ENCODE measurements around the gene RNF217. TPM values are rescaled to one million over a fixed set of nuclear protein-coding genes. Genes with fewer than 3 reads are reported as not detected.
"Not testable (repeated sequence)": the region's sequence is repeated elsewhere in the genome, so short reads cannot be mapped to it uniquely, and the experiment has no call there.

Gene RNF217
- total and polyA plus RNA-seq, 8 donors: 3.4 to 14.3 (median 8.0) TPM

- DNase-seq (no peak), ATAC-seq (no peak), FAIRE-seq (no peak)
- intact Hi-C loops (cut with DNase I): no loop called here
- Histone ChIP-seq H3K4me1 (no peaks in the 10 kb centered on the region), H3K27me3 (no peaks in the 10 kb centered on the region), H3K36me3 (no peaks in the 10 kb centered on the region), H3K4me3 (no peak overlapping the region), H3K27ac (no peak overlapping the region), H3K9me3 (no peaks in the 10 kb centered on the region)
- TF ChIP-seq, protein P1, sequence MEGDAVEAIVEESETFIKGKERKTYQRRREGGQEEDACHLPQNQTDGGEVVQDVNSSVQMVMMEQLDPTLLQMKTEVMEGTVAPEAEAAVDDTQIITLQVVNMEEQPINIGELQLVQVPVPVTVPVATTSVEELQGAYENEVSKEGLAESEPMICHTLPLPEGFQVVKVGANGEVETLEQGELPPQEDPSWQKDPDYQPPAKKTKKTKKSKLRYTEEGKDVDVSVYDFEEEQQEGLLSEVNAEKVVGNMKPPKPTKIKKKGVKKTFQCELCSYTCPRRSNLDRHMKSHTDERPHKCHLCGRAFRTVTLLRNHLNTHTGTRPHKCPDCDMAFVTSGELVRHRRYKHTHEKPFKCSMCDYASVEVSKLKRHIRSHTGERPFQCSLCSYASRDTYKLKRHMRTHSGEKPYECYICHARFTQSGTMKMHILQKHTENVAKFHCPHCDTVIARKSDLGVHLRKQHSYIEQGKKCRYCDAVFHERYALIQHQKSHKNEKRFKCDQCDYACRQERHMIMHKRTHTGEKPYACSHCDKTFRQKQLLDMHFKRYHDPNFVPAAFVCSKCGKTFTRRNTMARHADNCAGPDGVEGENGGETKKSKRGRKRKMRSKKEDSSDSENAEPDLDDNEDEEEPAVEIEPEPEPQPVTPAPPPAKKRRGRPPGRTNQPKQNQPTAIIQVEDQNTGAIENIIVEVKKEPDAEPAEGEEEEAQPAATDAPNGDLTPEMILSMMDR (IDR thresholded peaks at IDR 0.05): no peak
- 74 to 86% methylated on average over 3 of the region's 3 CpGs for WGBS, 2 donors
These were observed 111.9 kb downstream of the RNF217 start for GRCh38 chr6:125074120-125074519.

GRCh38 chr6:125075073-125075472, 112.8 kb downstream of the RNF217 start:
- 96 to 97% methylated on average over 2 of the region's 2 CpGs for WGBS, 2 donors
- ATAC-seq; H3K9me3 ChIP-seq; H3K27me3 ChIP-seq; H3K36me3 ChIP-seq; DNase-seq; H3K27ac ChIP-seq; H3K4me1 ChIP-seq; H3K4me3 ChIP-seq; intact Hi-C loops (cut with DNase I); FAIRE-seq: not testable (repeated sequence)

DNA sequence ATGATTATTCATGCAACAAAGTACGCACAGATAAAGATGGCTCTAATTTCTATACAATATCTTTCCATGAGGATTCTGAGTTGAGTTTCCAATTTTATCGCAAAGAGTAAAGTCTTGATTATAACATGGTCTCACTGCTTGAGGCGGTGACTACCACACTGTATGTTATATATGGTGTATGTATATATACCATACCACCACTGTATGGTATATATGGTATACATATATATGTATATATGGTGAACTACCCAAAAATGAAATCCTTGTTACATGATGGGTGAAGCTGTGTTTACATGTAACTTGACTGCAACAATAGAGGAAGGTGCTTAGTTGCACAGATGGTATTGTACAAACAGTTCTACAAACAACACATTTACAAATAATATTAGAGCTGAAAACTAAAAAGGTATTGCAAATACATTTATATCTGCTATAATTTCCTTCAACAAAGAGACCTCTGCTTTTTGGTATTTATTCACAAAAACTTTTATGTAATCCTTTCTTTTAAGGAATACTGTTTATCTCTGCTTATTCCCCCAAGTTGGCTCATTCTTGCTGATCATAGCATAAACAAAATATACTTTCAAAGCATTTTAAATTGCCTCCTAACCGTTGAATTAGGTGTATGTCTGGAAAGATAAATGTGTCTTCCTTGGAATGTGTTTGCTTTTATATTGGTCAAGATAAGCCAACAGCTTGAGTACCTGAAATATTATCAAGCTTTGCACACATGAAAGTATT, 113.7 kb downstream of the RNF217 start:
- TF ChIP-seq, protein P1 (IDR thresholded peaks at IDR 0.05): no peak
- H3K36me3 ChIP-seq: no peaks in the 10 kb centered on the region
- intact Hi-C loops (cut with DNase I): no loop called here
- H3K9me3 ChIP-seq: no peaks in the 10 kb centered on the region
- H3K4me1 ChIP-seq: no peaks in the 10 kb centered on the region
- DNase-seq (no peak), ATAC-seq (no peak), FAIRE-seq (no peak)
- H3K27me3 ChIP-seq: no peaks in the 10 kb centered on the region
- WGBS, 2 donors: 55 to 64% methylated on average over 4 of the region's 4 CpGs
- H3K4me3 ChIP-seq: no peak overlapping the region
- H3K27ac ChIP-seq: no peak overlapping the region

- H3K4me3 ChIP-seq: no peak overlapping the region
- no peak for DNase-seq
- 94% methylated on average over 3 of the region's 3 CpGs for WGBS, 2 donors
- H3K4me1 ChIP-seq: no peaks in the 10 kb centered on the region
- intact Hi-C loops (cut with DNase I): no loop called here
- no peaks in the 10 kb centered on the region for H3K9me3 ChIP-seq
- TF ChIP-seq, protein P1 (IDR thresholded peaks at IDR 0.05): no peak
- no peak overlapping the region for H3K27ac ChIP-seq
- ATAC-seq: no peak
- no peaks in the 10 kb centered on the region for H3K36me3 ChIP-seq
- FAIRE-seq: no peak
- H3K27me3 ChIP-seq: no peaks in the 10 kb centered on the region
These were observed 114.2 kb downstream of the RNF217 start for GRCh38 chr6:125076482-125076742.

DNA sequence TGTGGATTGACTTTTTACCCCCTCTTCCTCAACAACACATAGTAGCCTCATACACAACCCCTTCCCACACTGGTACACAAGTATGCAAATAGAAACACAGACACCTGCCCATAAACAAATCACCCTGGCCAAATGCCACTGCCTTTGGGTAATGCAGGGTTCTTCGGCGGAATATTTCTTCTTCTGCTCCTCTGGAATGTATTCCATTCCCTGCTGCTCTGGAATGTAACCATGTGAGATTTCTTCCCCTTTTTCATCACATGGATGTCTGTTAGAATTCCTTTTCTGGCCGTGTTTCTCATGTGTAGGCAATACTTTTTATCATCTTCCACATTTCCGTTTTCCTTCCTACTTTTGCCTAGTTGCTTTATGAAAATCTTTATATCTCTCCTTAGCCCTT, 115.2 kb downstream of the RNF217 start:
- no peak for FAIRE-seq
- H3K4me3 ChIP-seq: no peak overlapping the region
- TF ChIP-seq, protein P1 (IDR thresholded peaks at IDR 0.05): no peak
- H3K4me1 ChIP-seq: no peaks in the 10 kb centered on the region
- WGBS, 2 donors: 88 to 90% methylated on average over 4 of the region's 4 CpGs
- no peak for ATAC-seq
- H3K9me3 ChIP-seq: no peaks in the 10 kb centered on the region
- H3K27ac ChIP-seq: no peak overlapping the region
- intact Hi-C loops (cut with DNase I): no loop called here
- no peaks in the 10 kb centered on the region for H3K36me3 ChIP-seq
- no peaks in the 10 kb centered on the region for H3K27me3 ChIP-seq
- DNase-seq: no peak
